PC-9 (cell line): Measurements from ENCODE around the gene GJC2.

Experiments used
- EZH2 ChIP-seq: fragments of 200-600 bp; sonication (generic); IDR thresholded peaks from 2 replicates; pipeline ENCODE4 v1.8.0; 2017; ENCODE audit warnings: antibody characterized with exemption, low read depth
- TF ChIP-seq, protein P1 (sequence below): fragments of 200-600 bp; sonication (generic); conservative IDR thresholded peaks from 2 replicates; pipeline ENCODE4 v1.6.1; 2017; ENCODE audit warnings: mixed run types, antibody characterized with exemption, mild to moderate bottlenecking, moderate library complexity

DNA sequence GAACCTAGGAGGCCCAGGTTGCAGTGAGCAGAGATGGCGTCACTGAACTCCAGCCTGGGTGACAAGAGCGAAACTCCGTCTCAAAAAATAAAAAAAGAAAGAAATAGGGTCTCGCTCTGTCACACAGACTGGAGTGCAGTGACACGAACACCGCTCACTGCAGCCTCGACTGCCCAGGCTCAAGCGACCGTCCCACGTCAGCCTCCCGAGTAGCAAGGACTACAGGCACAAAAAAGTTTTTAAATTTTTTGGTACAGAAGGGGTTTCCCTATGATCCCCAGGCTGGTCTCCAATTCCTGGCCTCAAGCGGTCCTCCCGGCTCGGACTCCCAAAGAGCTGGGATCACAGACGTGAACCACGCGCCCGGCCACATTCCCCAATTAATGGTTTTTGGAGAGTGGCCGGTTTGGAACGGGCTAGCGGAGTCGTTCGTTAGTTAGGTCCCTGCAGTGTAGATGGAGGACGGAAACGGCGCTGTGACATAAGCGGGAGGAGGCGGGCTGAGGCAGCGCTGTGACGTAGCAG, 10.3 kb upstream of the GJC2 start:
- TF ChIP-seq, protein P1, sequence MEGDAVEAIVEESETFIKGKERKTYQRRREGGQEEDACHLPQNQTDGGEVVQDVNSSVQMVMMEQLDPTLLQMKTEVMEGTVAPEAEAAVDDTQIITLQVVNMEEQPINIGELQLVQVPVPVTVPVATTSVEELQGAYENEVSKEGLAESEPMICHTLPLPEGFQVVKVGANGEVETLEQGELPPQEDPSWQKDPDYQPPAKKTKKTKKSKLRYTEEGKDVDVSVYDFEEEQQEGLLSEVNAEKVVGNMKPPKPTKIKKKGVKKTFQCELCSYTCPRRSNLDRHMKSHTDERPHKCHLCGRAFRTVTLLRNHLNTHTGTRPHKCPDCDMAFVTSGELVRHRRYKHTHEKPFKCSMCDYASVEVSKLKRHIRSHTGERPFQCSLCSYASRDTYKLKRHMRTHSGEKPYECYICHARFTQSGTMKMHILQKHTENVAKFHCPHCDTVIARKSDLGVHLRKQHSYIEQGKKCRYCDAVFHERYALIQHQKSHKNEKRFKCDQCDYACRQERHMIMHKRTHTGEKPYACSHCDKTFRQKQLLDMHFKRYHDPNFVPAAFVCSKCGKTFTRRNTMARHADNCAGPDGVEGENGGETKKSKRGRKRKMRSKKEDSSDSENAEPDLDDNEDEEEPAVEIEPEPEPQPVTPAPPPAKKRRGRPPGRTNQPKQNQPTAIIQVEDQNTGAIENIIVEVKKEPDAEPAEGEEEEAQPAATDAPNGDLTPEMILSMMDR, result no peak
- no peak for TF ChIP-seq EZH2
